GM19455 (cell line): ENCODE measurements around the gene COG7.
"Not testable (repeated sequence)": the region's sequence is repeated elsewhere in the genome, so short reads cannot be mapped to it uniquely, and the experiment has no call there.

Source experiments
- ATAC-seq: cut with Tn5 transposase; IDR thresholded peaks from one replicate; pipeline ENCODE4 v1.9.1; 2021; ENCODE audit not compliant: unreplicated experiment

The COG7 gene

DNA sequence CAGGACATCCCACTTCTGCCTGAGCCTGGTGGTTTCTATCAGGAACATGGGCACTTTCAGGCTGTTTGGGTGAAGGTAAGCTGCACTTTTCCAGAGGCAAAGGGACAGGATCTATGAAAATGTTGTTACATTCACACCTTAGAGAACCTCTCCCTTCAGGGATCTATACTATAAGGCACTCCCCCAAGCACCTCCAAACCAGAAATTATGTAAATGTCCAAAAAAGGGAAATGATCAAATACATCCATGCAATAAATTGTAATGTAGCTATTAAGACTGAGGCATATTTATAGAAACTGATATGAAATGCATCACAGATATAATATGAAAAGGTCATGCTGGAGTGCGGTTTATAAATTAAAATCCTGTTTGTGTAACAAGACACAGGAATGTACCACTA lies 23.3 kb upstream of the COG7 start:
- ATAC-seq: no peak

DNA sequence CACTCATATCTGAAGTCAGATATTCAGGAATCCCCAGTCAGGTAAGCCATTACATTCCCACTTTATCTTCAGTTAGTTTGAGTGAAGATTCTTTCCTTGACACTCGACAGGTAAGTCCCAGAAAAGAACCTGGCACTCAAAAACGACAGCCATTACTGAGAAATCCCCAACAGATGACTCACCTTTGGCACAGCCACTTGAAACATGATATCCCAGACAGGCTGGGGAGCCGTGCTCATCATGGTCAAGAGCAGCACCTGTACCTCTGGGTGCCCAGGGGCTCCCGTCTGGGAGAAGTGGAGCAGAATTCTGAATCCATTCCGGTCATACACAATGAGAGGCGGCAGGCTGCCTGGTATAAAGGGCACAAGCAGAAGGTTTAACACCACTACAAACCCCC lies 16.8 kb upstream of the COG7 start:
- no peak for ATAC-seq

- no peak for ATAC-seq
Observed at GRCh38 chr16:23466162-23466885, 13.3 kb upstream of the COG7 start.

- no peak for ATAC-seq
Observed at GRCh38 chr16:23465179-23465578, 12.2 kb upstream of the COG7 start.

DNA sequence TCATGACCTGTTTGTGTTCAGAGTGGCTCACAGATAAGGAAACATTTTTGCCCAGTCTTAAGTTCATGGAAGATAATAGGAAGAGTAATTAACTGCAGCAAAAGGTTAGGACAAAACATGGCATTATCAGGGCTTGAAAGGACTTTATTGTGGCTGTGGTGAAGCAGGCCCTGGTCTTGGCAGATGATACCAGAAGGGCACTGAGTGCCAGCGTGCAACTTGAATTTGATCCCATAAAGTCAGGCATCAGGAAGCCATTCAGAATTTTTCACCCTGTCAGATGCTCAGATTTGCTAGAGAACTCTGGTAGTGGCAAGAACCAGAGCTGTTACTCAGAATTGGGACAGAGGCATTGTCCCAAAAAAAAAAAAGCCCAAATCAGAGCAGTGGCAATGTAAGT lies 11.2 kb upstream of the COG7 start:
- ATAC-seq: no peak

DNA sequence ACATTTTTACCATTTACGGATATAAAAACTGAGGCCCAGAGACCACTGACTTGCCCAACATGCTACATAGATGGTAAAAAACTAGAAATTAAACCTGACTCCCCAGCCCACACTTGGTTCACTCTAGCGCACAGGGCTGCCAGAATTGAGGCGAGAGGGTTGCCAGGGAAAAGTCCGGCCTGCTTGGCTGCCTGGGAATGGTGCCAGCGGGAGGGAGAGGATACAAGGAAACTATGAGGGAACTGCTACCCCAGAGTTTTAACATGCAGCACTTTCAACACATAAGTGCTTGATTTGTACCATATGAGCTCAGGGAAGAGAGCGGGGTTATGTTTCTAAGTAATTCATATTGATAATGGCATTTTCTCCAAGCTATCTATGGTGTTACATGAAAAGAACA lies 10.0 kb upstream of the COG7 start:
- not testable (repeated sequence) for ATAC-seq

DNA sequence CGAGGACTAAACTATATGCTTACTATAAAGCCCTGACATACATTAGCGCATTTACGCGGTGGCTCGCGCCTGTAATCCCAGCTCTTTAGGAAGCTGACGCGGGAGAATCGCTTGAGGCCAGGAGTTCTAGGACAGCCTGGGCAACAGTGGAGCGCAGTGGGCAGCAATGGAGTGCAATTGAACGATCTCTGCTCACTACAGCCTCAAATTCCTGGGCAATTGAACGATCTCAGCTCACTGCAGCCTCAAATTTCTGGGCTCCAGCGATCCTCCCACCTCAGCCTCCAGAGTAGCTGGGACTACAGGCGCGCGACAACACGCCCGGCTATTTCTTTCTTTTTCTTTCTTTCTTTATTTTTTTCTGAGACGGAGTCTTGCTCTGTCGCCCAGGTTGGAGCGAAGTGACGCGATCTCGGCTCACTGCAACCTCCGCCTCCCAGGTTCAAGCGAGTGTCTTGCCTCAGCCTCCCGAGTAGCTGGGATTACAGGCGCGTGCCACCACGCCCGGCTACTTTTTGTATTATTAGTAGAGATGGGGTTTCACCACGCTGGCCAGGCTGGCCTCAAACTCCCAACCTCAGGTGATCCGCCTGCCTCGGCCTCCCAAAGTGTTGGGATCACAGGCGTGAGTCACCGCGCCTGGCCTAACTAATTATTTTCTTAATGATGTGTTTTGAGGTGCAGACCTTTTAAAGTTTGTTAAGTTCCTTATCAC lies 506 bp upstream of the COG7 start:
- no peak for ATAC-seq

DNA sequence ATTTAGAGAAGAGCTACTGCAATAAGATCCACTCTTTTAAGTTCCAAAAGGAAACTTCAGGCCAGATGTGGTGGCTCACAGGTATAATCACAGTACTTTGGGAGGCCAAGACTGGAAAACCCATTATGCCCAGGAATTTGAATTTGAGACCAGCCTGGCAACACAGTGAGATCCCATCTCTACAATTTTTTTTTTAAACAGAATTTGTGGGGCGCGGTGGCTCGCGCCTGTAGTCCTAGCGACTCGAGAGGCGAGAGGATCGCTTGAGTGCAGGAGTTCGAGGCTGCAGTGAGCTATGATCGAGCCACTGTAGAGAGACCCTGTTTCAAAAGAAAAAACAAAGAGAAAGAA lies 793 bp downstream of the COG7 start:
- ATAC-seq: no peak

GRCh38 chr16:23448392-23448791 lies 4.6 kb downstream of the COG7 start:
- no peak for ATAC-seq

DNA sequence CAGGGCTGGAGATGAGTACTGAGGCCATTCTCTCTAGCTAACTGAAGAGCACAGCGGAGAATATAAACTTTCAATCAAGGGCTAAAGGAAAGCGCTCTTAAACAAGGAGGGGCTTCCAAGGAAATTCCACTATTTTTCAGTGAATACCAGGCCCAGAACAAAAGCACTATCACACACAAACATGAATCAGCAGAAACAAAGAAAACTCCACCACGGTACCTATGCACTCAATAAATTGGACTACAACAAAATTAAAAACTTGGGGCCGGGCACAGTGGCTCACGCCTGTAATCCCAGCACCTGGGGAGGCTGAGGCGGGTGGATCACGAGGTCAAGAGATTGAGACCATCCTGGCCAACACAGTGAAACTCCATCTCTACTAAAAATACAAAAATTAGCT lies 15.4 kb downstream of the COG7 start:
- ATAC-seq: not testable (repeated sequence)

DNA sequence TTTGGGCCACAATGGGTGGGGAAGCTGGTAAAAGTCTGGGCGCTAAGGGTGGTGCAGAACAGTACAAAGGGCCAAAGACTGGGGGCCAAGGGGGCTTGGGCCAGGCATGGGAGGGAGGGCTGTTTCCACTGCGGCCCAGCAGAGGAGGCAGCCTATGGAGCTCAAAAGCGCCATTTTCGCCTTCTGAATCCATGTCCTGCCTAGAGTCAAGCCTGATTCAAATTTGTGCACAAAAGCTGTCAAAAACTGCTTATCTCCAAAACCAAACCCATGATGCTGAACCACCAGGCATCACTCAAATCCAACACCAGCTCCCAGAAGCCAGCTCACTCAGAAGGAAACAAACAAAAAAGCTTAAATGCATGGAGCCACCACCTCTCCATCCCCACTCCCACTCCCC lies 16.0 kb downstream of the COG7 start:
- no peak for ATAC-seq

DNA sequence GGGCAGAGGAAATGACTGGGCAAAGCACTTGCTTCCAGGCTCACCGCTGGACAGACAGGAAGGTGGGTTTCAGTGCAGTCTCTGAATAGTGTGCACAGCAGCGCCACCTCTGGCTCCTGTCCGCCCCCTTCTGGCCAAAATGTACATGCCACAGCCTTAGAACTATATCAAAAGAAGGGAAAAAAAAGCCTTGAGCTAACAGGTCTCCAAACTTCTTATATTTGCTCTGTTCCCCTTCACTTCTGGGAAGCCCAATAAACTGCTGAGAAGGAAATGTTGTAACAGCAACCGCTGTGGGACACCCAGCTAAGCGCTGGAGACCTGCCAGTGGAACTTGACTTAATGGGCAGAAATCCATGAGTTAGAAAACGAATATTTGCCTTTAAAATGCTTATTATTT lies 17.5 kb downstream of the COG7 start:
- ATAC-seq: no peak

DNA sequence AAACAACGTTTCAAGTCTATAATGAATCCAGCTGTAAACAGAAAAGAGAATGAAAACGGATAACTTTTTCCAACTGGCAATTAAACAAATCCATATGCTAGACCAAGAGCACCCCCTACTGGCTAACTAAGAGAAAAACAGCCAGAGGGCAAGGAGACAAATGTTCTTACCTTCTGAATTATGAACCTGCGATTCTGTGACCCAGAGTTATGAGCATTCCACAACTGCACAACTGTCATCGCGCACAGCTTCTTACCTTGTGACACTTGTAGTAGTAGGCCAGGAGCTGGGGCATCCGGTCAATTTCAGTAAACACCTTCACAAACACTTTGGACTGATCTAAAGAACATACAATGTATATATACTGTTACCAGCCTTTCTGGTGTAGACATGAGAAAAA lies 18.6 kb downstream of the COG7 start:
- ATAC-seq: no peak

DNA sequence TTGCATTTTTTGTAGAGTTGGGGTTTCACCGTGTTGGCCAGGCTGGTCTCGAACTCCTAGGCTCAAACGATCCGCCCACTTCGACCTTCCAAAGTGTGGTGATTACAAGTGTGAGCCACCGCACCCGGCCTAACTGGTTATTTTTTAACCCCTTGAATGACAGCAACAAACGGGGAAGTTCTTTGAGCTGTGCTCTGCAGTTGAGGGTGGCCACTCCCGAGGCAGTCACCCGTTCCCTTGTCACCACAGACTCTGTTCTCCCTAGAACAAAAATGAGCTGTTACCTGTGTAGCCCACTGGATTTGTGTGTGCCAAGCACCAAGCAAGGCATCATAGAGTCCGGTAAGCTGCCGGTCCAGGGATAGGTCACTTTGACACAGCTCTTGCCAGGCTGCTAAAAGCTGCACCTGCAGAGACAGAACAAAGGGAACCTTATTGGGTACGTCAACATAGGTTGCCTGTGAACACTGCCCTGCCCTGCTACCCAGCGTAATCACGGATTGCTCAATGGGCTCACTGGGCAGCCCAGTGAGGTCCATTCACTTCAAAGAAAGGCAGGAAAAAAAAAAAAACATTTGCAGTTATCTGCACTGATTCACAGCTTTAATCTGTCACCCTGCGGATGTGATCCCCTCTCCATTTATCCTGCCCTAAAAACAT lies 19.6 kb downstream of the COG7 start:
- ATAC-seq: no peak

DNA sequence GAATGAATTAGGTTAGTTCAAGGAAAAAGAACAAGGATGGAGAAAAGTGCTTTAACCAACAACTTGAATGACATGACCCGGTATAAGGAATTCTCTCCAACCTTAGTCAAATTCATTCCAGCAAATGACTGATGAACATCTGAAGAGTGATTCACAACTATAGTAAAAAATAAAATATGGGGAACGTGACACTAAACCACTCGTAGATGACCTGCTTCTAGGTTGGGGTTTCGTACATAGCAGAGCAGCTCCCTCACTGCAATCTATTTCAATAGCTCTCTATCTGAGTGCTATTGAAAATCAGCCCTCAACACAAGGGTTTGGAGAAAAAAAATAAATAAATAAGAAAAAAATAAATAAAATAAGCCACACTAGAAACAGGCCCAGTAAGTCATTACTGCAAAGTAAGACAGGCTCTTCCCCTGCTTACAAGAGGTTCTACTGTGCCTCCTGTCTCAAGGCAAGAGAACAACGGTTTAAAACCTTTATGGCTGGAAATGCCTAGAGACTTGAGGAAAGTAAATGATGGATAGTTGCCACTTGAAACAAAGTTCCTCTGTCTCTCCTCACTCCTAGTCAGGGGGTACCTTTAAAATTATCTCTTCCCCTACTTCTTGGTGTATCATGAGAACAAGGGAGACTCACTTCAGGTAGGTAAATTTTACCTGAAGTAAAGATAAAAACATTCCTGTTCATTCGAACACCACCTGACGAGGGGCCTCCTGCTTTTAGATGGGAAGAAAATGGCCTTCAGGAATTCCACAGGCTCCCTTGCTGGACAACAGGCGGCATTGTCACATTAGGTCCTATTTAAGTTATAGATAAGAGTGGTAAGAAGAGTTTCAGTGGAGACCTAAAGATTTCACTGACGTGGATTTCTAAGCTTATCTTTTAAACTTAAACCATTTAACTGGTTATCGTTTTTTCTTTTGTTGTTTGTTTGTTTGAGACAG lies 20.5 kb downstream of the COG7 start:
- no peak for ATAC-seq

DNA sequence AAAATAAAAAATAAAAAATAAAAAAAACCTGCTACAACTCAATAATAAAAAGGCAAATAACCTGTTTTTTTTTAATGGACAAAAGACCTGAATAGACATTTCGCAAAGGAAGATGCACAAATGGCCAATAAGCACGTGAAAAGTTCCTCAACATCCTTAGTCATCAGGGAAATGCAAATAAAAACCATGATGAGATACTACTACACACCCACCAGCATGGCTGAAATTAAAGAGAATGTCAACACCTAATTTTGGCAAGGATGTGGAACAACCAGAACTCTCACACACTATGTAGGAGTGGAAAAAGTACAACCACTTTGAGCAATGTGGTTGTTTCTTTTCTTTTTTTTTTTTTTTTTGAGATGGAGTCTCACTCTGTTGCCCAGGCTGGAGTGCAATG lies 24.6 kb downstream of the COG7 start:
- ATAC-seq: no peak

DNA sequence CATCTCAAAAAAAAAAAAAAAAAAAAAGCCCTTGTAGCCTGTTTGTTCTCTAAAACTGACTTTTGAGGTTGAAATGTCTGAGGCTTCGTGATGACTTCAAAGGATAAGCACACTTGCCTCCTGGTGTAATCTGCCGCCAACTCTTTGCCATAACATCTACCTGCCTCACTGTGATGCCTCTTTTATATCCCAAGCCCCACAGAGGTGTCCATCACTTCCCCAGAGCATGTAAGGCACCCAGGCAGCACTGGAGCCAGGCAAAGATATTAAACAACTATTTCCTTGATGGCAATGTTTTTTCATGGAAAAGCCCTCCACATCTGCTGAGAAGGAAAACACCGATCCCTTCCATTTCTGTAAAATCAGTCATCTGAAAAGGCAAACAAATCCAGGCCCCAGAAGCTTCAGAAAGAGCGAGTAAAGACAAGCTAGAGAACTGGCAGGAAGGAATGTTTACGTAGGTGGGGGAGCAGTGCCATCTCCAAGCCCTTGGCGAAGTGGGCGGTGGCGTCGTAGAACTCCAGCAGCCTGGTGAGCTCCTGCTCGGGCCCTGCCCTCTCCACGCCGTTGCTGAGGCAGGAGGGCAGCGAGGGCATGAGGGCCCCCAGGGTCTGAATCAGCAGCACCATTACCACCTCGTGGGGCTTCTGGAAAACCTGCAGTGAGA lies 28.6 kb downstream of the COG7 start:
- no peak for ATAC-seq

DNA sequence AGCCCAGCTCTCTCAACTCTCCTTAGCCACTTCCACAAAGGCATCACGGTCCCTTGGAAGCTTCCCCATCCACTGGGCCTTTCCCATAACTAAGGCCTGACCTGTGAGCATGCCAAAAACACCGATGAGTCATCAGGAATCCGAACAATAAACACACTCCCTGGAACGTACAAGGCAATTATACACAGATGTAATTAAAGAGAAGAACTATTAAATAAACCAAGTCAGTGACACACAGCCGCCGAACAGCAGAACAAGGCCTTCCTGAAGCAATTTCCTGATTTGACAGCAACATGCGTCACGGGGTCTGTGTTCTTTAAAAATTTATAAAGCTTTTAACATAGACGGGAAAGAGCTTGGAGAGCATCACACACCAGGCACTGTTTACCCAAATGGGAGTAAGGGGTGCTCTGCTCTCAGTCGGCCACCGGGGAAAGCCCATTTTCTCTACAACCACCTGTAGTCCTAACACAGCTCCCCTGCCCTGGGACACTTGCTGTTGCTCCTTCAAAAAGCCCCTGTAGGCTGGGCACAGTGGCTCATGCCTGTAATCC lies 29.4 kb downstream of the COG7 start:
- ATAC-seq: no peak

GRCh38 chr16:23420011-23420410 lies 33.0 kb downstream of the COG7 start:
- no peak for ATAC-seq

DNA sequence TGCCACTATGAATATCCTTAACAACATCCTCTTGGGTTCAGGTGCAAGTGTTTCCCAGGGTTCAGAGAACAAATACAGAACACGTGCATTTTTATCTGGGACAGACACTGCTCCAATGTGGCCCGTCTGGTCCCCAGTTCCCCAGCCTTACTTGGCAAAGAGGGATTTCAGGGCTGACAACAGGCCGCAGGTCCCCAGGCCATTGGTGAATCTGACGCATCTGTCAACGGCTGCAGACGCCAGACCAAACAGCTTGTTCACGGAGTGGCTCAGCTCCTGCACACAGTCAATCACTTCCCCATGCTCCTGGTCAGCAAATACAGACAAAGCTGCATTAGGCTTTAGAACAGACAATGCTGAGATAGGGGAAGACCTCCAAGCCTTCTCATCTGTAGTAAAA lies 36.2 kb downstream of the COG7 start:
- no peak for ATAC-seq
